HCT116 (cell line): ENCODE results near the gene RRP12. TPM values are rescaled to one million over a fixed set of nuclear protein-coding genes. Genes with fewer than 3 reads are reported as not detected.

Experiments used
- ATAC-seq: fragments of 200-7000 bp; cut with Tn5 transposase; 2 replicates; pipeline ENCODE4 v1.9.1; 2020; ENCODE audit warnings: mild to moderate bottlenecking, moderate library complexity
- Bru-seq: library from RNA; stranded (reverse); fragments of 400-500 nt; gene quantifications from one replicate; lab custom pipeline; 2021; lab: Mats Ljungman, UMichigan
- BruChase-seq, 2 experiments: library from RNA; stranded (reverse); fragments of 400-500 nt; gene quantifications; one replicate each; lab custom pipeline; 2021; lab: Mats Ljungman, UMichigan
- BruUV-seq: library from RNA; stranded (reverse); fragments of 400-500 nt; replicated peaks from 2 replicates; lab custom pipeline; 2021; lab: Mats Ljungman, UMichigan
- CTCF ChIA-PET: fragments of 300-600 bp; sonication (Branson Sonifier 250); formaldehyde crosslinking; loops from one replicate; lab custom pipeline; 2021; ENCODE audit warnings: antibody characterized with exemption; lab: Charles Lee
- POLR2A ChIA-PET: fragments of 300-600, 350-600 bp; sonication (Branson Sonifier 250); formaldehyde crosslinking; loops from one replicate; lab custom pipeline; 2021; ENCODE audit warnings: antibody characterized with exemption; lab: Charles Lee
- RAD21 ChIA-PET, 2 experiments: fragments of 300-600 bp; sonication (Branson Sonifier 250); formaldehyde crosslinking; loops; one replicate each; lab custom pipeline; 2023; ENCODE audit warnings: low total read pairs in 2 of 2; ENCODE audit not compliant: uncharacterized antibody in 2 of 2, unreplicated experiment in 2 of 2, low non-redundant PET in 1 of 2; lab: Charles Lee
- DNase-seq: peaks from one replicate; pipeline ENCODE4 v3.0.0-alpha.2; 2010; ENCODE audit warnings: low read depth, low spot score
- H2AFZ ChIP-seq: fragments of 200-600 bp; shearing (Covaris generic), sonication (generic); 2 replicates; pipeline ENCODE4 v1.6.1; 2017; ENCODE audit warnings: low read depth, mixed run types, mixed read lengths, antibody characterized with exemption, low read length; ENCODE audit not compliant: poor library complexity, severe bottlenecking
- H3K27ac ChIP-seq: 2 replicates; pipeline ENCODE4 v1.5.1; 2012; ENCODE audit warnings: low read depth, low read length
- H3K27me3 ChIP-seq: fragments of 200-600 bp; sonication (generic); 2 replicates; pipeline ENCODE4 v1.6.1; 2016; ENCODE audit warnings: mixed run types, low read length, mixed read lengths; ENCODE audit not compliant: insufficient read depth
- H3K36me3 ChIP-seq, 2 experiments: fragments of 200-500 bp in 1 of 2; fragments of 200-600 bp in 1 of 2; sonication (Bioruptor generic) in 1 of 2; sonication (generic) in 1 of 2; 2 replicates each; pipeline versions ENCODE4 v1.5.1 to v1.6.1; 2014 to 2016; ENCODE audit warnings: low read length in 2 of 2, inconsistent platforms in 1 of 2, mixed read lengths in 1 of 2, mixed run types in 1 of 2; ENCODE audit not compliant: insufficient read depth in 2 of 2, control insufficient read depth in 1 of 2
- H3K4me1 ChIP-seq, 2 experiments: fragments of 200-600 bp in 1 of 2; sonication (generic) in 1 of 2; 2 replicates each; pipeline versions ENCODE4 v1.5.1 to v1.6.1; 2012 to 2017; ENCODE audit warnings: low read length in 2 of 2, inconsistent platforms in 1 of 2, mild to moderate bottlenecking in 1 of 2, mixed read lengths in 1 of 2, mixed run types in 1 of 2, moderate library complexity in 1 of 2; ENCODE audit not compliant: insufficient read depth in 2 of 2, control insufficient read depth in 1 of 2
- H3K4me2 ChIP-seq: fragments of 200-600 bp; sonication (generic); 2 replicates; pipeline ENCODE4 v1.6.1; 2017; ENCODE audit warnings: mixed run types, low read length, mixed read lengths
- H3K4me3 ChIP-seq, 2 experiments: fragments of 200-600 bp in 1 of 2; sonication (generic) in 1 of 2; replicated peaks in 1 of 2; 2 replicates each; pipeline ENCODE4 v1.5.1; 2011 to 2016; ENCODE audit warnings: low read length in 2 of 2, control low read depth in 1 of 2, low read depth in 1 of 2, mild to moderate bottlenecking in 1 of 2, mixed read lengths in 1 of 2, mixed run types in 1 of 2
- H3K79me2 ChIP-seq: fragments of 200-600 bp; sonication (generic); 2 replicates; pipeline ENCODE4 v1.6.1; 2017; ENCODE audit warnings: mild to moderate bottlenecking, mixed run types, low read length, moderate library complexity, mixed read lengths; ENCODE audit not compliant: insufficient read depth
- H3K9ac ChIP-seq: fragments of 200-600 bp; sonication (generic); 2 replicates; pipeline ENCODE4 v1.6.1; 2016; ENCODE audit warnings: low read length, mixed read lengths
- H3K9me2 ChIP-seq: fragments of 200-600 bp; sonication (generic), shearing (Covaris generic); 2 replicates; pipeline ENCODE4 v1.6.1; 2017; ENCODE audit warnings: mixed run types, mild to moderate bottlenecking, moderate library complexity; ENCODE audit not compliant: insufficient read depth
- H3K9me3 ChIP-seq, 2 experiments: fragments of 200-500 bp in 1 of 2; fragments of 200-600 bp in 1 of 2; sonication (Bioruptor generic) in 1 of 2; sonication (generic) in 1 of 2; 2 replicates each; pipeline ENCODE4 v1.6.1; 2014 to 2017; ENCODE audit warnings: low read length in 2 of 2, mixed read lengths in 2 of 2, inconsistent platforms in 1 of 2, low read depth in 1 of 2, mild to moderate bottlenecking in 1 of 2, mixed run types in 1 of 2, moderate library complexity in 1 of 2; ENCODE audit not compliant: control insufficient read depth in 1 of 2, insufficient read depth in 1 of 2
- H4K20me1 ChIP-seq: fragments of 200-600 bp; sonication (generic), shearing (Covaris generic); 2 replicates; pipeline ENCODE4 v1.6.1; 2017; ENCODE audit warnings: mixed run types, mild to moderate bottlenecking, moderate library complexity; ENCODE audit not compliant: insufficient read depth
- ATF3 ChIP-seq: IDR thresholded peaks from 2 replicates; pipeline ENCODE4 v1.6.1; 2012
- CBX3 ChIP-seq: IDR thresholded peaks from 2 replicates; pipeline ENCODE4 v1.6.1; 2012; ENCODE audit warnings: low read depth
- CTCF ChIP-seq, 3 experiments: fragments of 200-600 bp in 1 of 3; sonication (generic) in 1 of 3; IDR thresholded peaks in 2 of 3; conservative IDR thresholded peaks in 1 of 3; 2 replicates each; pipeline ENCODE4 v1.5.1; 2012 to 2017; ENCODE audit warnings: low read depth in 2 of 3, low read length in 2 of 3, antibody characterized with exemption in 1 of 3, borderline replicate concordance in 1 of 3, control low read depth in 1 of 3, mild to moderate bottlenecking in 1 of 3, mixed read lengths in 1 of 3, mixed run types in 1 of 3, moderate library complexity in 1 of 3; ENCODE audit not compliant: insufficient read depth in 1 of 3
- EGR1 ChIP-seq: IDR thresholded peaks from 2 replicates; pipeline ENCODE4 v1.6.1; 2012; ENCODE audit warnings: low read depth
- ELF1 ChIP-seq: IDR thresholded peaks from 2 replicates; pipeline ENCODE4 v1.6.1; 2012; ENCODE audit warnings: low read depth, borderline replicate concordance
- EZH2phosphoT487 ChIP-seq: fragments of 200-600 bp; IDR thresholded peaks from 2 replicates; pipeline ENCODE4 v1.6.1; 2018; ENCODE audit warnings: antibody characterized with exemption, borderline replicate concordance
- FOSL1 ChIP-seq: IDR thresholded peaks from 2 replicates; pipeline ENCODE4 v1.6.1; 2012; ENCODE audit warnings: low read depth
- JUND ChIP-seq: IDR thresholded peaks from 2 replicates; pipeline ENCODE4 v1.6.1; 2012
- MAX ChIP-seq: IDR thresholded peaks from 2 replicates; pipeline ENCODE4 v1.6.1; 2012
- POLR2A ChIP-seq: IDR thresholded peaks from 2 replicates; pipeline ENCODE4 v1.7.0; 2011; ENCODE audit warnings: borderline replicate concordance; ENCODE audit not compliant: insufficient read depth, insufficient read length; ENCODE audit errors: extremely low read depth
- POLR2AphosphoS5 ChIP-seq: IDR thresholded peaks from 2 replicates; pipeline ENCODE4 v1.6.1; 2011; ENCODE audit warnings: mild to moderate bottlenecking, low read depth, low read length, moderate library complexity
- SIN3A ChIP-seq: IDR thresholded peaks from 2 replicates; pipeline ENCODE4 v1.6.1; 2012; ENCODE audit warnings: low read depth
- SP1 ChIP-seq: IDR thresholded peaks from 2 replicates; pipeline ENCODE4 v1.6.1; 2012; ENCODE audit warnings: low read depth
- SRF ChIP-seq: IDR thresholded peaks from 2 replicates; pipeline ENCODE4 v1.6.1; 2012; ENCODE audit warnings: low read depth
- TCF7L2 ChIP-seq: IDR thresholded peaks from 2 replicates; pipeline ENCODE4 v1.7.0; 2011; ENCODE audit warnings: borderline replicate concordance, inconsistent platforms; ENCODE audit not compliant: insufficient read depth, insufficient read length; ENCODE audit errors: extremely low read depth
- YY1 ChIP-seq: IDR thresholded peaks from 2 replicates; pipeline ENCODE4 v1.6.1; 2011; ENCODE audit warnings: low read length, low read depth, moderate library complexity, mild to moderate bottlenecking; ENCODE audit not compliant: insufficient replicate concordance; ENCODE audit errors: extremely low read depth
- ZBTB33 ChIP-seq: IDR thresholded peaks from 2 replicates; pipeline ENCODE4 v1.6.1; 2011; ENCODE audit warnings: mild to moderate bottlenecking, low read length, moderate library complexity; ENCODE audit not compliant: insufficient replicate concordance; ENCODE audit errors: extremely low read depth
- ZFX ChIP-seq: fragments of 450-650 bp; IDR thresholded peaks from 2 replicates; pipeline ENCODE4 v1.6.1; 2017
- ZNF274 ChIP-seq: fragments of 200-500 bp; sonication (Bioruptor generic); IDR thresholded peaks from 2 replicates; pipeline ENCODE4 v1.6.1; 2014; ENCODE audit warnings: mild to moderate bottlenecking, low read depth, low read length, inconsistent platforms
- intact Hi-C: fragments of 100-400 bp; cut with micrococcal nuclease; formaldehyde crosslinking; loops from 2 replicates; pipeline ENCODE4 v1.10.0; 2022
- long read RNA-seq: library from polyadenylated mRNA; unstranded; transcript quantifications from one replicate; pipeline ENCODE4 v2.0.0, GENCODE V29; 2021; ENCODE audit not compliant: unreplicated experiment
- polyA plus RNA-seq: library from polyadenylated mRNA; unstranded; fragments of >200 nt; gene quantifications from 2 replicates; pipeline ENCODE4 v1.2.1, GENCODE V29; 2012; ENCODE audit warnings: missing spikeins
- total RNA-seq: library from RNA; stranded (reverse); gene quantifications from one replicate; pipeline ENCODE4 v1.2.1, GENCODE V29; 2021; ENCODE audit not compliant: unreplicated experiment

RRP12 gene
- total RNA-seq (67.0 TPM), Bru-seq, nascent RNA (percentile 68 among the genes with signal in this experiment), BruChase-seq, experiment 1, labeled RNA remaining after a 6-hour chase (percentile 82 among the genes with signal in this experiment), BruChase-seq, experiment 2, labeled RNA remaining after a 2-hour chase (percentile 70 among the genes with signal in this experiment)
- 44.4 and 47.7 TPM in 2 replicates for polyA plus RNA-seq
- long read RNA-seq, full-length matches to known transcripts: 45 of 267 reads
- long read RNA-seq, partial matches to known transcripts: 190 of 267 reads
- long read RNA-seq, other reads (novel, unspliced or antisense): 32 of 267 reads

- peaks cover 0 to 13% of the 10 kb centered on the region in 2 experiments; a peak in 2 of 4 replicates for H3K4me1 ChIP-seq
- ChIA-PET RAD21 (no interaction called here), CTCF (interaction anchor here (0.7 to 1.5 kb wide), 6 partner anchors 11 to 212 kb away, joined by 3 to 5 read pairs (median 4); no protein-coding TSS in a partner anchor), POLR2A (interaction anchor here (0.5 to 1.2 kb wide), 4 partner anchors 8 to 112 kb away, joined by 3 to 4 read pairs (median 3); no protein-coding TSS in a partner anchor)
- H4K20me1 ChIP-seq: no peaks in the 10 kb centered on the region
- TSS peak; percentile 90 for BruUV-seq
- peak within 1 kb of the TSS; percentile 89 for H3K4me2 ChIP-seq
- H3K27ac ChIP-seq: peak within 1 kb of the TSS; percentile 50
- H3K9me3 ChIP-seq: no peaks in the 10 kb centered on the region
- DNase-seq: peak; percentile 98
- peak; percentile 92 for ATAC-seq
- H3K36me3 ChIP-seq: peaks cover 8 to 16% of the 10 kb centered on the region in 2 experiments; a peak in 3 of 4 replicates
- peak within 1 kb of the TSS; percentile 70 for H2AFZ ChIP-seq
- H3K79me2 ChIP-seq: peaks cover 35% of the 10 kb centered on the region
- H3K9me2 ChIP-seq: no peaks in the 10 kb centered on the region
- H3K27me3 ChIP-seq: no peaks in the 10 kb centered on the region
- H3K4me3 ChIP-seq: peak within 1 kb of the TSS; percentile 64 to 80
- intact Hi-C loops: loop anchor here (1.0 kb wide), 1 partner anchor 25 kb away; the partner anchor contains the start of gene PGAM1
- H3K9ac ChIP-seq: peak within 1 kb of the TSS; percentile 86
- no peak for TF ChIP-seq CTCF (IDR thresholded peaks at IDR 0.05 in 2 of 3, conservative IDR thresholded peaks at IDR 0.05 in 1 of 3; ENCODE audit: borderline replicate concordance in 1 of 3, insufficient read depth in 1 of 3, low read depth in 2 of 3, low read length in 2 of 3)
- no peak for TF ChIP-seq FOSL1
- TF ChIP-seq MAX: peak; percentile 100
- TF ChIP-seq EZH2phosphoT487: no peak
- no peak for TF ChIP-seq CBX3
- no peak for TF ChIP-seq YY1
- TF ChIP-seq ZNF274: no peak
- TF ChIP-seq POLR2A: peak; percentile 42
- TF ChIP-seq POLR2AphosphoS5: peak; percentile 77
- peak; percentile 18; the same call in 1 of the 2 replicates for TF ChIP-seq ZFX
- TF ChIP-seq SIN3A: peak; percentile 100
- no peak for TF ChIP-seq EGR1
- no peak for TF ChIP-seq ZBTB33
- TF ChIP-seq SRF: no peak
- no peak for TF ChIP-seq TCF7L2
- TF ChIP-seq SP1: no peak
- TF ChIP-seq JUND: no peak
- TF ChIP-seq ELF1: no peak; the same call in 1 of the 2 replicates
- TF ChIP-seq ATF3: no peak
Observed at GRCh38 chr10:97400665-97401454, at the start of gene RRP12. TSS of gene RRP12 (minus strand) at chr10:97401340. CDS start at chr10:97401231, 109 bp downstream.
